ENCODE results near the gene PHACTR1.

The PHACTR1 gene

DNA sequence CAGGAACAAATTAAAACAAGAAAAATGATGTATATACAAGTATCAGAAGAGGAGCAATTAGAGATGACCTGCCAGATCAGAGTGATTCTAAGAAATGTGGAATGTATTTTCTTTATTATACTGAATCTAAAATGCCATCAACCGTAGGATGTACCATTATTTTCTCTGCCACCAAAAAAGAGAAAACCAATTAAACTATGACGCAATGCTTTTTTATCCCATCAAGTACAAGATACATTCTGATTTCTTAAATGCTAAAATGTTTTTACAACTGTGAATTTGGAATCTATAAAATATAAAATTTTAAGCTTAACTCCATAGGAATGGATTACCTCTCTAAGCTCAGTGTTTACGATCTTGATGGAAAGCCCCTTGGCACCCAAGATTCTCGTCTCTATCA is 85.9 kb downstream of the PHACTR1 start:
- no peak for DNase-seq
- Histone ChIP-seq H2BK5ac (ENCODE audit: low read depth, low read length, poor library complexity, severe bottlenecking) (no peak overlapping the region), H3K9me3 (ENCODE audit: control insufficient read depth, low read length) (no peaks in the 10 kb centered on the region), H3K79me1 (replicated peaks; ENCODE audit: low read length, poor library complexity, severe bottlenecking) (no peaks in the 10 kb centered on the region), H2BK15ac (ENCODE audit: low read depth, poor library complexity, severe bottlenecking) (no peak overlapping the region), H2AFZ (ENCODE audit: low read depth, low read length) (no peak overlapping the region), H3K14ac (ENCODE audit: low read length in 2 of 2) (no peak overlapping the region), H3K36me3 (ENCODE audit: control insufficient read depth in 1 of 2, insufficient read depth in 2 of 2, low read depth in 1 of 2, low read length in 2 of 2) (no peaks in the 10 kb centered on the region), H2AK5ac (ENCODE audit: low read length, severe bottlenecking) (no peak overlapping the region), H3K18ac (ENCODE audit: low read depth in 1 of 2, low read length in 2 of 2) (no peak overlapping the region), H3K4ac (ENCODE audit: low read depth in 1 of 2, low read length in 2 of 2) (no peak overlapping the region), H2BK120ac (ENCODE audit: low read depth, low read length) (no peak overlapping the region), H4K91ac (ENCODE audit: low read length) (no peak overlapping the region), H3K27ac (ENCODE audit: low read length, poor library complexity, severe bottlenecking) (no peak overlapping the region), H3K9ac (ENCODE audit: low read length) (no peak overlapping the region), H3K4me3 (ENCODE audit: insufficient read depth in 1 of 2, low read depth in 1 of 2, low read length in 2 of 2) (no peak overlapping the region), H2BK12ac (ENCODE audit: low read length in 2 of 2) (no peak overlapping the region), H3K4me1 (ENCODE audit: control insufficient read depth, insufficient read depth, low read depth, low read length) (no peaks in the 10 kb centered on the region), H3K23ac (ENCODE audit: low read length in 2 of 2) (no peak overlapping the region), H3K27me3 (ENCODE audit: control insufficient read depth in 1 of 2, insufficient read depth in 1 of 2, low read length in 2 of 2) (peaks cover 0 to 3% of the 10 kb centered on the region in 2 experiments), H3K4me2 (ENCODE audit: low read length, poor library complexity, severe bottlenecking) (no peak overlapping the region), H4K8ac (ENCODE audit: low read length) (no peak overlapping the region)
- 60% methylated on average over 2 of the region's 4 CpGs for WGBS

DNA sequence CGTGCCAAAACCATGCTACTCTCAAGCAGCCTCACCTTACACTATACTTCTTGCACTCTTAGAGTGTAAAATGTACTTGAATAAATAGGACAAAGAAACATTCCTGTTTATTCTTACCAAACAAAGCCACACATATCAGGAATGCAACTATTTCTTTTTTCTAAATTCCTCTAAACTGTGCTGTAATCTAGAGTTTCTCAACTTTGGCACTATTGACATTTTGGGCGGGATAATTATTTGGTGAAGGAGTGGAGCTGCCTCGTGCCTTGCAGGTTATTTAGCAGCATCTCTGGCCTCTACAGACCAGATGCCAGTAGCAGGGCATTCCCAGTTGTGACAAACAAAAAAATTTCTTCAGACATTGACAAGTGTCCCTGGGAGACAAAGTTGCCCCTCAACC is 86.9 kb downstream of the PHACTR1 start:
- H3K23ac ChIP-seq (ENCODE audit: low read length in 2 of 2), result no peak overlapping the region
- H3K9me3 ChIP-seq (ENCODE audit: control insufficient read depth, low read length), result no peaks in the 10 kb centered on the region
- no peaks in the 10 kb centered on the region for H3K4me1 ChIP-seq (ENCODE audit: control insufficient read depth, insufficient read depth, low read depth, low read length)
- H3K4me3 ChIP-seq (ENCODE audit: insufficient read depth in 1 of 2, low read depth in 1 of 2, low read length in 2 of 2), result no peak overlapping the region
- H3K27me3 ChIP-seq (ENCODE audit: control insufficient read depth in 1 of 2, insufficient read depth in 1 of 2, low read length in 2 of 2), result no peaks in the 10 kb centered on the region
- no peak overlapping the region for H2BK120ac ChIP-seq (ENCODE audit: low read depth, low read length)
- no peak overlapping the region for H3K27ac ChIP-seq (ENCODE audit: low read length, poor library complexity, severe bottlenecking)
- no peak for DNase-seq
- no peak overlapping the region for H2BK15ac ChIP-seq (ENCODE audit: low read depth, poor library complexity, severe bottlenecking)
- no peaks in the 10 kb centered on the region for H3K36me3 ChIP-seq (ENCODE audit: control insufficient read depth in 1 of 2, insufficient read depth in 2 of 2, low read depth in 1 of 2, low read length in 2 of 2)
- no peak overlapping the region for H2BK5ac ChIP-seq (ENCODE audit: low read depth, low read length, poor library complexity, severe bottlenecking)
- no peak overlapping the region for H2BK12ac ChIP-seq (ENCODE audit: low read length in 2 of 2)
- no peak overlapping the region for H3K18ac ChIP-seq (ENCODE audit: low read depth in 1 of 2, low read length in 2 of 2)
- H3K9ac ChIP-seq (ENCODE audit: low read length), result no peak overlapping the region
- H2AK5ac ChIP-seq (ENCODE audit: low read length, severe bottlenecking), result no peak overlapping the region
- H3K4ac ChIP-seq (ENCODE audit: low read depth in 1 of 2, low read length in 2 of 2), result no peak overlapping the region
- no peak overlapping the region for H2AFZ ChIP-seq (ENCODE audit: low read depth, low read length)
- H3K14ac ChIP-seq (ENCODE audit: low read length in 2 of 2), result no peak overlapping the region
- 63% methylated on average over 2 of the region's 3 CpGs for WGBS
- H3K79me1 ChIP-seq (replicated peaks; ENCODE audit: low read length, poor library complexity, severe bottlenecking), result no peaks in the 10 kb centered on the region
- no peak overlapping the region for H3K4me2 ChIP-seq (ENCODE audit: low read length, poor library complexity, severe bottlenecking)
- no peak overlapping the region for H4K8ac ChIP-seq (ENCODE audit: low read length)
- no peak overlapping the region for H4K91ac ChIP-seq (ENCODE audit: low read length)

DNA sequence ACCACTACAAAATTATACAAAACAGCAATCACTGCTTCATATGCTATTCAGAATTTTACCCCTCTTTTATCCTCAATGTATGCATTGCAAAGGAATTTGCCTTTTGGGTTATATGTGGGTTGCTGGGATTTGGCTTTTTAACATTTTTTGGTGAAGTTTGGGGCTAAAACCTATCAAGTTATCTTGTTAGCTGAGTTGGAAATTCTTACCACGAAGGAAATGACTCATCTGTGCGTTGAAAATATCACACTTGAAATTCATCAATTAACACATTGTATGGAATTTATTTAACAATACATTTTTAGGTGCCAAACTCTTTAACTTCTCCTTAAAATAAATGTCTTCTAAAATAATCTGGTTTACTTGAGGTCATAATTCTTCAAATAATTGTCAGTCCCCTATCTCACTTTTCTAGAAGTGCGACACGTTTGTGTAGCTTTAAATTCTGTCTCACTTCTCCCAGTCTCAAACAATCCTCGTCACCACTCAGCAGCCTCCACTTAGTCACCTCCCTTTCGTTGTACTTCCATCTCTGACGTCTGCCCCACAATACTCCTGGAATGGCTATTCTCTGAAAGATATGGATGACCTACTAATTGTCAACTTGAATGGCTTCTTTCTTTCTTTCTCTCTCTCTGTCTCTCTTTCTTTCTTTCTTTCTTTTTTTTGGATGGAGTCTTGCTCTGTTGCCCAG is 88.5 kb downstream of the PHACTR1 start:
- no peaks in the 10 kb centered on the region for H3K4me1 ChIP-seq (ENCODE audit: control insufficient read depth, insufficient read depth, low read depth, low read length)
- H3K4me2 ChIP-seq (ENCODE audit: low read length, poor library complexity, severe bottlenecking), result no peak overlapping the region
- H3K36me3 ChIP-seq (ENCODE audit: control insufficient read depth in 1 of 2, insufficient read depth in 2 of 2, low read depth in 1 of 2, low read length in 2 of 2), result no peaks in the 10 kb centered on the region
- WGBS, result 66% methylated on average over 5 of the region's 7 CpGs
- no peaks in the 10 kb centered on the region for H3K27me3 ChIP-seq (ENCODE audit: control insufficient read depth in 1 of 2, insufficient read depth in 1 of 2, low read length in 2 of 2)
- H4K91ac ChIP-seq (ENCODE audit: low read length), result no peak overlapping the region
- no peak for DNase-seq
- no peak overlapping the region for H3K9ac ChIP-seq (ENCODE audit: low read length)
- H4K8ac ChIP-seq (ENCODE audit: low read length), result no peak overlapping the region
- no peak overlapping the region for H3K4me3 ChIP-seq (ENCODE audit: insufficient read depth in 1 of 2, low read depth in 1 of 2, low read length in 2 of 2)
- no peak overlapping the region for H2AFZ ChIP-seq (ENCODE audit: low read depth, low read length)
- H2AK5ac ChIP-seq (ENCODE audit: low read length, severe bottlenecking), result no peak overlapping the region
- H3K23ac ChIP-seq (ENCODE audit: low read length in 2 of 2), result no peak overlapping the region
- H2BK15ac ChIP-seq (ENCODE audit: low read depth, poor library complexity, severe bottlenecking), result no peak overlapping the region
- H2BK5ac ChIP-seq (ENCODE audit: low read depth, low read length, poor library complexity, severe bottlenecking), result no peak overlapping the region
- no peaks in the 10 kb centered on the region for H3K9me3 ChIP-seq (ENCODE audit: control insufficient read depth, low read length)
- H2BK120ac ChIP-seq (ENCODE audit: low read depth, low read length), result no peak overlapping the region
- H2BK12ac ChIP-seq (ENCODE audit: low read length in 2 of 2), result no peak overlapping the region
- H3K79me1 ChIP-seq (replicated peaks; ENCODE audit: low read length, poor library complexity, severe bottlenecking), result no peaks in the 10 kb centered on the region
- no peak overlapping the region for H3K4ac ChIP-seq (ENCODE audit: low read depth in 1 of 2, low read length in 2 of 2)
- no peak overlapping the region for H3K18ac ChIP-seq (ENCODE audit: low read depth in 1 of 2, low read length in 2 of 2)
- no peak overlapping the region for H3K27ac ChIP-seq (ENCODE audit: low read length, poor library complexity, severe bottlenecking)
- H3K14ac ChIP-seq (ENCODE audit: low read length in 2 of 2), result no peak overlapping the region

DNA sequence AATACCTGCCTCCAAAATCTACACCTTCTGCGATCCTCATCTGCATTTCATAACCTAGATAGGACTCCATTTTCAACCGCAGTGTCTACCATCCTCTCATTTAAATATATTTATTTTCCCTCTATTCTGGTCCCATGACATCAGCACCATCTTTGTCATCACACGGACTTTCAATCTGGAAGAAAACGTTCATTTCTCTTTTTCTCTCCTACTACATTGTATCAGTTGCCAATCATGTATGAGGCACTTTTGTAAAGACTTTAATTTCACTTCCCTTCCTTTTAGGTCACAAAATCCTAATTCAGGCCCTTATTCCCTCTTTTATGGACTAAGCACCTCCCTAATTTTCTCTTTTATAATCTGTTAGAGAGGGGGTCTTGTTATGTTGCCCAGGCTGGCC is 89.6 kb downstream of the PHACTR1 start:
- no peak overlapping the region for H2BK12ac ChIP-seq (ENCODE audit: low read length in 2 of 2)
- H2BK120ac ChIP-seq (ENCODE audit: low read depth, low read length), result no peak overlapping the region
- H3K14ac ChIP-seq (ENCODE audit: low read length in 2 of 2), result no peak overlapping the region
- H4K91ac ChIP-seq (ENCODE audit: low read length), result no peak overlapping the region
- no peak overlapping the region for H2BK5ac ChIP-seq (ENCODE audit: low read depth, low read length, poor library complexity, severe bottlenecking)
- H3K18ac ChIP-seq (ENCODE audit: low read depth in 1 of 2, low read length in 2 of 2), result no peak overlapping the region
- no peak overlapping the region for H3K4me2 ChIP-seq (ENCODE audit: low read length, poor library complexity, severe bottlenecking)
- no peak overlapping the region for H3K4ac ChIP-seq (ENCODE audit: low read depth in 1 of 2, low read length in 2 of 2)
- no peak overlapping the region for H3K23ac ChIP-seq (ENCODE audit: low read length in 2 of 2)
- H3K4me3 ChIP-seq (ENCODE audit: insufficient read depth in 1 of 2, low read depth in 1 of 2, low read length in 2 of 2), result no peak overlapping the region
- H3K9me3 ChIP-seq (ENCODE audit: control insufficient read depth, low read length), result no peaks in the 10 kb centered on the region
- 74% methylated on average over 4 of the region's 4 CpGs for WGBS
- H3K4me1 ChIP-seq (ENCODE audit: control insufficient read depth, insufficient read depth, low read depth, low read length), result no peaks in the 10 kb centered on the region
- no peak overlapping the region for H2BK15ac ChIP-seq (ENCODE audit: low read depth, poor library complexity, severe bottlenecking)
- DNase-seq, result no peak
- no peak overlapping the region for H3K27ac ChIP-seq (ENCODE audit: low read length, poor library complexity, severe bottlenecking)
- H3K36me3 ChIP-seq (ENCODE audit: control insufficient read depth in 1 of 2, insufficient read depth in 2 of 2, low read depth in 1 of 2, low read length in 2 of 2), result no peaks in the 10 kb centered on the region
- H3K9ac ChIP-seq (ENCODE audit: low read length), result no peak overlapping the region
- H2AK5ac ChIP-seq (ENCODE audit: low read length, severe bottlenecking), result no peak overlapping the region
- no peaks in the 10 kb centered on the region for H3K79me1 ChIP-seq (replicated peaks; ENCODE audit: low read length, poor library complexity, severe bottlenecking)
- H2AFZ ChIP-seq (ENCODE audit: low read depth, low read length), result no peak overlapping the region
- H3K27me3 ChIP-seq (ENCODE audit: control insufficient read depth in 1 of 2, insufficient read depth in 1 of 2, low read length in 2 of 2), result peaks cover 0 to 4% of the 10 kb centered on the region in 2 experiments
- no peak overlapping the region for H4K8ac ChIP-seq (ENCODE audit: low read length)

All from mesenchymal stem cell (in vitro differentiated cells and primary cell).